A549 treated with AZD2906 at 1 μM for 4 hours (cell line): Measurements from ENCODE around the gene LRFN2. TPM values are rescaled to one million over a fixed set of nuclear protein-coding genes. Genes with fewer than 3 reads are reported as not detected.

Experiments
- total RNA-seq: library from RNA; stranded (reverse); fragments of 200-300 nt; extraction: Qiagen RNA extraction; gene quantifications from 5 replicates; pipeline ENCODE4 v1.2.3, GENCODE V29; 2022

LRFN2 gene
- not detected in 5 replicates for total RNA-seq

GRCh38 chr6:40587240-40588069 is at the start of gene LRFN2:
Gene LRFN2 (minus strand): TSS chr6:40587364.

